GM12872 (cell line): ENCODE results near the gene CRB1.

Experiments used
- TF ChIP-seq, protein P1 (sequence below): IDR thresholded peaks from 3 replicates; pipeline ENCODE4 v1.5.1; 2011; ENCODE audit warnings: low read depth, mild to moderate bottlenecking, low read length, moderate library complexity; ENCODE audit not compliant: insufficient read depth

Gene CRB1

DNA sequence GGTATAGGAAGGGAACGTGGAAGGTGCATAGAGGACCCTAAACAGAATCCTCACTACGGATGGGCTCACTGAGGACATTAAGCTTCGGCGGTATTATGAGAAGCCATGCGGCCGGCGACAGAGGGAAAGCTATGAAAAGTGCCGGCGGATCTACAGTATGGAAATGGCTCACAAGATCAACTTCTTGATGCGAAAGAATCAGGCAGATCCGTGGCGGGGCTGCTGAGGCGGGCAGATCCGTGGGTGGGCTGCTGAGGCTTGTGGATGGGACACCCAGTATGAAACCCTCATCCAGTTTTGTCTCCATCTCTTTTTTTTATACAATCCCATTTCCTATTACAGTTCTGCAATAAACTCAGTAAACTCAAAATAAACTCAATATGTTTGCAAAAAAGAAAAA, 95.8 kb downstream of the CRB1 start:
- TF ChIP-seq, protein P1, sequence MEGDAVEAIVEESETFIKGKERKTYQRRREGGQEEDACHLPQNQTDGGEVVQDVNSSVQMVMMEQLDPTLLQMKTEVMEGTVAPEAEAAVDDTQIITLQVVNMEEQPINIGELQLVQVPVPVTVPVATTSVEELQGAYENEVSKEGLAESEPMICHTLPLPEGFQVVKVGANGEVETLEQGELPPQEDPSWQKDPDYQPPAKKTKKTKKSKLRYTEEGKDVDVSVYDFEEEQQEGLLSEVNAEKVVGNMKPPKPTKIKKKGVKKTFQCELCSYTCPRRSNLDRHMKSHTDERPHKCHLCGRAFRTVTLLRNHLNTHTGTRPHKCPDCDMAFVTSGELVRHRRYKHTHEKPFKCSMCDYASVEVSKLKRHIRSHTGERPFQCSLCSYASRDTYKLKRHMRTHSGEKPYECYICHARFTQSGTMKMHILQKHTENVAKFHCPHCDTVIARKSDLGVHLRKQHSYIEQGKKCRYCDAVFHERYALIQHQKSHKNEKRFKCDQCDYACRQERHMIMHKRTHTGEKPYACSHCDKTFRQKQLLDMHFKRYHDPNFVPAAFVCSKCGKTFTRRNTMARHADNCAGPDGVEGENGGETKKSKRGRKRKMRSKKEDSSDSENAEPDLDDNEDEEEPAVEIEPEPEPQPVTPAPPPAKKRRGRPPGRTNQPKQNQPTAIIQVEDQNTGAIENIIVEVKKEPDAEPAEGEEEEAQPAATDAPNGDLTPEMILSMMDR = no peak

DNA sequence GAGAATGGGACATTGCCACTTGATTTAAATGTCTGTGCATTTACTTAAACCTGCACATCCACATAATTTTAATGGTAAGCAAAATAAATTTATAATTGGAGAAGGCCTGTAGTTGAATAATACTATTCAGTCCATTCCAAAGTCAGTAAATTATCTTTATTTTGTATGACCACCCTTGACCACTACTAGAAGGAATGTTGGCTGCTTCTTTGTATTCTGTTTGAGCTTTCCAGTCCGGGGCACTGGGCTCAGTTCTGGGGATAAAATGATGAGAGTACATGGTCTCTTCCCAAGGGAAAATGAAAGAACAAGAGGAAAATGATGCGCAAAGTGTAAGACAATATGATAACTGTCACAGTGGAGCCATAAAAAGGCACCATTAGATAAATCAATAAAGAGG, 98.9 kb downstream of the CRB1 start:
- TF ChIP-seq, protein P1 = no peak

DNA sequence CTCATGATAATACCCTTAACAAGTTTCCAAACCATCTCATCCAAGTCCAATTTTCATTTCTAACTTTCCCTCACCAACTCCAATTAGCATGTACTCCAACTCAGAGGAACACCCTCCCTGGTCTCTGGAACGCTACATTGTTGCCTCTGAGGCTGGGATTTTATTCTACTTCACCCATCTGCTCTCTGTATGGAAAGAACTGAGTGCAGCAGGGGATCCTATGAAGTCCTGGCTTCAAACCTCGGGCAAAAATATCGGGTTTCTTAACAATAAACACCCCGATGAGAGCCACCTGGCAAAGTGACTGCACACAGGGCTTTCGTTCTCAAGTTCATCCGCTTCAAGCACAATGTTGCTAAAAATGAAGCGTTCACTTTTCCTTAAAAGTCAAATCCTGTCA, 99.6 kb downstream of the CRB1 start:
- TF ChIP-seq, protein P1 = no peak

DNA sequence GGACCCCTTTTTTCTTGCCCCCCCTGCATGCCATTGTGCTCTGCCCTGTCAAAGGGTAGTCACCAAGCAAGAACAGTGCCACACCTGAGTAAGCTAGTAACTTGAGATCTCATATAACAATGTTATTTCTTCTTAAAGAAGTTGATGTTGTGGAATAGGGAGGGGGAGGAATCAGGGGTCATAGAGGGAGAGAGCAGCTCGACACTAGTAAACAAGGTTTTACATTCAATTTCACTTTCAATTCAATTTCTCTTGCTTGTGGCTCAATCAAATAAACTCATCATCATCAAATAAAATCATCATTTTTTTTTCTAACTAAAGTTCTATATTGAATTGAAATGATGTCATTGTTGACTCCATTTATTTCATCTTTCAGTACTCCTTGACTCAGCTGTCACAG, 106.4 kb downstream of the CRB1 start:
- TF ChIP-seq, protein P1 = no peak

DNA sequence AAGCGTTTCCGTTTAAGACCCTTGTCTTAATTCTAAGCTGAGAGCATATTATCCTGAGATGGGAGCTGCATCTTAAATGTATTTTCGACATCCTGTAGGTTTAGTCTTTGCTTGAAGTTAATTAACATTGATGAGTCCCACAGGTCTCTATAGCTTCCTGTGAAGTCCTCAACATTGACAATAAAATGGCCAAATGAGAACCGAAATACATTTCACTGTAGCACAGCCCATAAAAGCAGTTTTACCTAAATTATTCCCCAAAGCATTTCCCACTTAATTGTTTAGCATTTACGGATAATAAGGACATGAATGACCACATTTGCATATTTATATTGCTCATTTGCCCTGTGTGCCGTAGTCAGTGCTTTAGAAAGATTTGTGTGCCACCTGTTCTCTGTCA, 116.4 kb downstream of the CRB1 start:
- TF ChIP-seq, protein P1 = no peak

DNA sequence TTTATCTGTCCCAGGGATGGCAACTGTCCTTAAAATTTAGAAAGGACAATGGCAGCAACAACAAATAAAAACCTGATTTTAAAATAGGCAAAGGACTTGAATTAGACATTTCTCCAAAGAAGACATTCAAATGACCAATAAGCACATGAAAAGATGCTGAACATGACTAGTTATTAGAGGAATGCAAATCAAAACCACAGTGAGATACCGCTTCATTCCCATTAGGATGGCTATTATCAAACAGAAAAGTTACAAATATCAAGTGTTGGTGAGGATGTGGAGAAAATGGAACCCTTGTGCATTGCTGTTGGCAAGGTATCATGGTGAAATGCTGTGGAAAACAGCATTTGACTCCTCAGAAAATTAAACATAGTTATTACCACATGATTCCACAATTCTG, 120.7 kb downstream of the CRB1 start:
- TF ChIP-seq, protein P1 = no peak

DNA sequence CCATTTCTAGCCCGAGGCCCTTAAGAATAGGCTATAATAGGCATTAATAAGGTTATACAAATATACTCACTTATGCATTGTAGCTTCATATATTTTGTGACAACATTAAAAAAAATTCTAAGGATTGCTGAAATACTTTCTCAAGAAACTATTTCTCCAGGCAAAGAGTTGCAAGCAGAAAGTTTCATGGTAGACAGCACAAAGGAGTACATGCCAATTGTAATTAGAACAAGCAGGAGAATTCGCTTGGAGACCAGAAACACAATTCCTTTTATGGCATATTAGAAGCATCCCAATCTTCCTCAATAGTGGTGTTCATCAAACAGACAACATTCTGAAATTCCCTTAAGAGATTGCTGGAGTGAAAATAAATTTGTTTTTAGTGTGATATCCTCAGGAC, 122.8 kb downstream of the CRB1 start:
- TF ChIP-seq, protein P1 = no peak
